Activated CD4-positive, alpha-beta T cell treated with anti-CD3 and anti-CD28 coated beads, Interleukin-2, amount 50 U/mL, for 4 hours (primary cell): Measurements from ENCODE around the gene NR5A1.

Experiments
- DNase-seq, 2 experiments: peaks; one replicate each; pipeline ENCODE4 v3.0.0-alpha.2; 2020

The NR5A1 gene

DNA sequence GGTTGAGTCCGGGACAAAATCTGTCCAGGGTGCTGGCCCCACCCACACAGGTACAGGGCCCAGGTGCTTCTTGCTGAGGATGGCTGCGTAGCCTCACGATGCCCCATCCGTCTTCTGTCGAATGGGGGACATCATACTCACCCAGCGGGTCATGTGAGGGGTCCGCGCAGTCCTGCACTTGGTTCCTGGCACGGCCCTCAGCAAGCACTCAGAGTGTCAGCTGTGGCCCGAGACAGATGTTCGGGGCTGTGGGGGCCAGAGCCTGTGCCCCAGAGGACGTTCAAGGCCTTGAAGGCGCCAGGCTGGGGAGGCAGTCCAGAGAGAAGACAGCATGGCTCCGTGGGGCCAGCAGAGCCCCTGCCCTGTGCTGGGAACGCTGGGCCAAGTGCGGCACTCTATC, 27.8 kb downstream of the NR5A1 start:
- DNase-seq, result no peak

GRCh38 chr9:124478354-124478753, 28.8 kb downstream of the NR5A1 start:
- DNase-seq, result no peak

- no peak for DNase-seq
Observed at GRCh38 chr9:124477648-124478285, 29.4 kb downstream of the NR5A1 start.

- DNase-seq, result no peak
Observed at GRCh38 chr9:124477211-124477647, 30.0 kb downstream of the NR5A1 start.

- no peak for DNase-seq
Observed at GRCh38 chr9:124475868-124476690, 31.1 kb downstream of the NR5A1 start.

- no peak for DNase-seq
Observed at GRCh38 chr9:124475158-124475867, 31.9 kb downstream of the NR5A1 start.

DNA sequence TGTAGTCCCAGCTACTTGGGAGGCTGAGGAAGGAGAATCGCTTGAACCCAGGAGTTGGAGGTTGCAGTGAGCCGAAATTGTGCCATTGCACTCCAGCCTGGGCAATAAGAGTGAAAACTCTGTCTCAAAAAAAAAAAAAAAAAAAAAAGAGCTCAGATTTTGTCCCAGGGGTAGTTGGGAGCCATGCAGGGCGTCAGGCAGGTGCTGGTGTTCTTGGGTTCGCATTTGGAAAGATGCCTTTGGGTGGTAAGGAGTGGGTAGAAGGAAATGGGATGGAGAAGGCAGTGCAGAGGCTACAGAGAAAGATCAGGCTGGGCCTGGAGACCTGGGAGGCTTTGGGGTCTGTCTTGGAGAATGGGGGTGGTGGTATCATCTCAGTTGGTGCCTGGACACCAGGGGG, 33.0 kb downstream of the NR5A1 start:
- DNase-seq, result no peak

GRCh38 chr9:124473310-124473709, 33.9 kb downstream of the NR5A1 start:
- DNase-seq, result no peak

- no peak for DNase-seq
Observed at GRCh38 chr9:124472770-124473169, 34.4 kb downstream of the NR5A1 start.

DNA sequence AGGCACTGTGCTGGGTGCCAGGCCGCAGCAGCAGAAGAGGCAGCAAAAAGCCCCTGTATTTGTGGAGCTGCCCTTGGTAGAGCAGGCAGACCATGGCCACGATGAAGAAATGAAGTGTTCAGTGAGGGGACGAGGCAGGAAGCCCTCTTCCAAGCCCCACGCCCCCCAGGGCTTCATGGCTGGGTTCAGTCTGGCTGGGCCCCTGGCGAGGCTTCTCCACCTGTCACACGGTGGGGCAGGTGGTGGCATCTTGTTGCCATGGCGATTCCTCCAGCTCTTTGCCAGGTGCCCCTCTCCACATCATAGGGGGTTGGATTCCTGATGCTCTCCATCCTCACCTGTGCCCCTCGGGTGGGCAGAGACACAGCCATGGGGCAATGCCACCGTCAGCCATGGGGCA, 35.4 kb downstream of the NR5A1 start:
- DNase-seq, result no peak

GRCh38 chr9:124470726-124471125, 36.5 kb downstream of the NR5A1 start:
- no peak for DNase-seq

DNA sequence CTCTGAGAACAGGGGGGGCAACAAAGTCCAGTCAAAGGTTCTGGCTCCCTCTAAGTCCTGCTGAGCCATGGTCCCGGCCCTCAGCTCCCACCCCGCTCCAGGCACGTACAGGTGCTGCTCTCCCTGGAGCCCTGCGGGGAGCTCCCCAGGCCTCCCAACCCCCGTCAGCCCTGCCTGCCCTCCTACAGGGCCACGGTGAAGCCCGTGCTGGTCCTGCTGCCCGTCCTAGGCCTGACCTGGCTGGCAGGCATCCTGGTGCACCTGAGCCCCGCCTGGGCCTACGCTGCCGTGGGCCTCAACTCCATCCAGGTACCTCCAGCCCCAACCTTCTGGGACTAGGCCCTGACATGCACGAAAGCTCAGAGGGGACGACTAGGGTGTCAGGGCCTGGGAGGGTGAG, 36.9 kb downstream of the NR5A1 start:
- no peak for DNase-seq

DNA sequence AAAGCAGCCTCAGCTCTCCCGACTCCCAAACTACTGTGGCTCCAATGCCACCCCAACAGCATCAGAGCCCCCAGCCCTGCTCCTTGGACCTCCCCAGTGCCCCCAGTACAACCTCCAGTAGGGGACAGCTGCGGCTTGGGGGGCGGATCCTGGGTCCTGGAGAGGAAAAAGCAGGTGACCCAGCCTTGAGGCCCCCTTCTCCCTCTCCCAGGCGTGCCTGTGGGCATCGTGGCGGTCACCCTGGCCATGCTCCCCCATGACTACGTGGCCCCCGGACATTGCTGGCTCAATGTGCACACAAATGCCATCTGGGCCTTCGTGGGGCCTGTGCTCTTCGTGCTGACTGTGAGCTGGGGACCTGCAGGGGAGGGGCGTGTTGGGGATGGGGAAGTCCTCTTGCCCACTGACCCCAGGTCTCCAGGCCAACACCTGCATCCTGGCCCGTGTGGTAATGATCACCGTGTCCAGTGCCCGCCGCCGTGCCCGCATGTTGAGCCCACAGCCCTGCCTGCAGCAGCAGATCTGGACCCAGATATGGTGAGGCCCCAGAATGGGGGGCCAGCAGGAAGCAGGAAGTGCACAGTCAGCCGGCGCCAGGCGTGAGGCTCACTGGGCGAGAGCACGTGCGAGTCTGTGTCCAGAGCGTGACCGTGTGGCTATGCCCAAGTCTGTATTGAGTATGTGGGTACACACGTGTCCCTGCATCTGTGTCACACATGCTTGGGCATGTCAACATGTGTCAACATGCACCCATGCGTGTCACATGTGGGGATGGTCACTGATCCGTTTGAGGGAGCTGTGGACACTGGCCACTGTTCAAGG, 38.0 kb downstream of the NR5A1 start:
- DNase-seq, result no peak

- DNase-seq, result no peak
Observed at GRCh38 chr9:124468061-124468740, 39.0 kb downstream of the NR5A1 start.

DNA sequence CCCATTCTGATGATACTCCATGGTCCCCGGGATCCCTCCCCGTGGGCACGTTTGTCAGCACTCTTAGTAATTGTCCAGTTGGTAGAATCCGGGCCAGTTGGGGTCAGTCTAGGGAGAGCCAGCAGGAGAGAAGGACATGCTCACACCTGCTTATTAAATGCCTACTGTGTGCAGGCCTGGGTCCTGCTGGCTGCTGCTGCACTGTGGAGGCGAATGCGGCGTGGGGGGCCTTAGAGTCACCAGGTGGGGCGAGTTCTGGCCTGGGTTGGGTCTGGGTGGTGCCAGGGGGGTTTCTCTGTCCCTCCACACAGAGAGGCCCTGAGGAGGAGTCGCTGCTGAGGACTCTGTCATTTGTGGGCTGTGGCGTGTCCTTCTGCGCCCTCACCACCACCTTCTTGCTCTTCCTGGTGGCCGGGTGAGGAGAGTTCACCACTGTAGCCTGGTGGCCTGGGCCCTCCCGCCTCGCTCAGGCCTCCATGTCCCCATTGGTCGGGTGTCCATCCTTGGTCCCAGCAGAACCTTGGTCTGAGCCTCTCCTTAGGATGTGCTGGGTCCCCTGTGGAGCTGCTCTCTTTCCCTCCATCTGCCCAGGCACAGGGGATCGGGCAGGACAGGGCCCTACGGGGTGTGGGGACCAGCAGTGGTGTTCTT, 39.7 kb downstream of the NR5A1 start:
- DNase-seq, result no peak

DNA sequence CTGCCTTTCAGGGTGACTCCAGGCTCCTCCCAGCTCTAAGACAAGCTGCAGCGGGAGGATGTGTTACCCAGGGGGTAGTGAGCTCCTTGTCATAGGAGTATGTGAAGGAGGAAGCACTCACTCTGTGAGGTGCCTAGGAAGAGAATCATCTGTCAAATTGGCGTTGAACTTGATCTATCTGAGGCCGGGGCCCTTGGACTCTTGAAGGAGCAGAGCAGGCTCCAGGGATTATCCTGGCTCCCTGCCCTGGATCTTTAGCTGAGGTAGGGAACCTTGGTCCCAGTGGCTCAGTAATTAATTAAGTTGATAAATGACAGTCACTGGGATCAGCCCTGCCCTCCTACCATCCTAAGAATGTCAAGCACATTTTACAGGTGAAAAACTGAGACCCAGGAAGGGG, 41.5 kb downstream of the NR5A1 start:
- no peak for DNase-seq

DNA sequence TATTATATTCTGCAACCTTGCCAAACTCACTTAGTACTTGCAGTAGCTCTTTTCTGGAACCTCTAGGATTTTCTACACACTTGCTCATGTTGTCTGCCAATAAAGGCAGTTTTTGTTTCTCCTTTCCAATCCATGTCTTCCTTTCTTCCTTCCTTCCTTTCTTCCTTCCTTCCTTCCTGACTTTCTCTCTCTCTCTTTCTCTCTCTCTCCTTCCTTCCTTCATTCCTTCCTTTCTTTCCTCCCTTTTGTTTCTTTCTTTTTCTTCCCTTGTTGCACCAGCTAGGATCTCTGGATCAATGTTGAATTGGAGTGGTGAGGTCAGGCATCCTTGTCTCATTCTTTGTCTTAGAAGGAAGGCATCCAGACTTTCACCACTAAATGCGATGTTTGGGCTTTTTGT, 44.5 kb downstream of the NR5A1 start:
- DNase-seq, result no peak

- no peak for DNase-seq
Observed at GRCh38 chr9:124458441-124458840, 48.8 kb downstream of the NR5A1 start.

GRCh38 chr9:124457887-124458431, 49.2 kb downstream of the NR5A1 start:
- DNase-seq, result no peak

- no peak for DNase-seq
Observed at GRCh38 chr9:124457079-124457886, 49.9 kb downstream of the NR5A1 start.
